Measurements from ENCODE around the gene OGDH.
A peak's percentile ranks its signal among the peaks of the same experiment; 100 is the strongest.

Gene OGDH

GRCh38 chr7:44637788-44638594 is 31.6 kb downstream of the OGDH start:
- TF ChIP-seq, protein P1, sequence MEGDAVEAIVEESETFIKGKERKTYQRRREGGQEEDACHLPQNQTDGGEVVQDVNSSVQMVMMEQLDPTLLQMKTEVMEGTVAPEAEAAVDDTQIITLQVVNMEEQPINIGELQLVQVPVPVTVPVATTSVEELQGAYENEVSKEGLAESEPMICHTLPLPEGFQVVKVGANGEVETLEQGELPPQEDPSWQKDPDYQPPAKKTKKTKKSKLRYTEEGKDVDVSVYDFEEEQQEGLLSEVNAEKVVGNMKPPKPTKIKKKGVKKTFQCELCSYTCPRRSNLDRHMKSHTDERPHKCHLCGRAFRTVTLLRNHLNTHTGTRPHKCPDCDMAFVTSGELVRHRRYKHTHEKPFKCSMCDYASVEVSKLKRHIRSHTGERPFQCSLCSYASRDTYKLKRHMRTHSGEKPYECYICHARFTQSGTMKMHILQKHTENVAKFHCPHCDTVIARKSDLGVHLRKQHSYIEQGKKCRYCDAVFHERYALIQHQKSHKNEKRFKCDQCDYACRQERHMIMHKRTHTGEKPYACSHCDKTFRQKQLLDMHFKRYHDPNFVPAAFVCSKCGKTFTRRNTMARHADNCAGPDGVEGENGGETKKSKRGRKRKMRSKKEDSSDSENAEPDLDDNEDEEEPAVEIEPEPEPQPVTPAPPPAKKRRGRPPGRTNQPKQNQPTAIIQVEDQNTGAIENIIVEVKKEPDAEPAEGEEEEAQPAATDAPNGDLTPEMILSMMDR (IDR thresholded peaks at IDR 0.05; ENCODE audit: low read depth, low read length): no peak
- no peaks in the 10 kb centered on the region for H3K27me3 ChIP-seq
- no peak overlapping the region for H3K4me3 ChIP-seq (ENCODE audit: low read depth, low read length)
- DNase-seq: no peak
- H3K4me1 ChIP-seq: peaks cover 23% of the 10 kb centered on the region
- H3K9me3 ChIP-seq: no peaks in the 10 kb centered on the region
- H3K36me3 ChIP-seq: peaks cover 4% of the 10 kb centered on the region

DNA sequence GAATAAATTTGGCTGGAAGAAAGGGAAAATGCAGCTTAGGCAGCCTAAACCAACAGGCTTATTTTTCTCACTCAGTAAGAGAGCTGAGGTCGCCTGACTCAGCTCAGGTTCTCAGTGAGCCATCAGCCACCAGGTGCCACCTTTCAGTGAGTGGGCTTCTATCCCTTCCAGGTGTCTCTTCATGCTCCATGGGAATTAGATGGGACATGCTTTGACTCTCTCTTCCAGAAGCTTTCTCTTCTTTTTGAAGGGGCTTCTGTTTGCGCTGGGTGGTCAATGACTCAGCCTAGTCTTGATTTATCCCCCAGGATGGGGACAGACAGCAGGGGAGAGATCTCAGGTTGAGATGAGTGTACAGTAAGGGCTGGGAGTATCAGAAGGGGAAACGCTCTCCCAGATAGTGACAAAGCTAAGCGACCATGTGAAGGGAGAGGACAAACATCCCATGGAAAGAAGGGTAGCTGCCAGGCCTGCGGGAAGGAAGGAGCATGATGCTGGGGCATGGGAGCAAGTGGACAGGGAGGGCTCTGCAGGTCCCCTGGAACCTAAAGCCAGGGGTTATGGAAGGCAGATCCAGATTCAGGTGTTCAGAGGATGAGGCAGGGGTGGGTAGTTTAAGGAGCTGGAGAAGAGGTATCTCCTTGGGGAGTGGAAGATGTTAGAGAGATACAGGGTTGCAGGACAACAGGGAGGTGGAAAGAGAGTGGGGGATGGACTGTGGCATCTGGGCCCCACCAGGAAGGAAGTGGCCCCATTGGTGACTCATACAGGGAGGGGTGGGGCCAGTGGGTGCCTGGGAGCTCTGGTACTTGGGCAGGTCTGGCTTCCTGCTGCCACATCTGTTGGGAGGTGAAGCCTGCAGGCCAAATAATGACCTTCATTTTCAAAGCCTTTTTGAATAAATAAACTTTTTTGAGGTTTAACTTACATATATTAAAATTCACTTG is 32.5 kb downstream of the OGDH start:
- H3K9me3 ChIP-seq: no peaks in the 10 kb centered on the region
- peaks cover 23% of the 10 kb centered on the region for H3K4me1 ChIP-seq
- TF ChIP-seq, protein P1 (IDR thresholded peaks at IDR 0.05; ENCODE audit: low read depth, low read length): no peak
- peaks cover 4% of the 10 kb centered on the region for H3K36me3 ChIP-seq
- DNase-seq: peak; percentile 81
- H3K4me3 ChIP-seq (ENCODE audit: low read depth, low read length): no peak overlapping the region
- no peaks in the 10 kb centered on the region for H3K27me3 ChIP-seq

DNA sequence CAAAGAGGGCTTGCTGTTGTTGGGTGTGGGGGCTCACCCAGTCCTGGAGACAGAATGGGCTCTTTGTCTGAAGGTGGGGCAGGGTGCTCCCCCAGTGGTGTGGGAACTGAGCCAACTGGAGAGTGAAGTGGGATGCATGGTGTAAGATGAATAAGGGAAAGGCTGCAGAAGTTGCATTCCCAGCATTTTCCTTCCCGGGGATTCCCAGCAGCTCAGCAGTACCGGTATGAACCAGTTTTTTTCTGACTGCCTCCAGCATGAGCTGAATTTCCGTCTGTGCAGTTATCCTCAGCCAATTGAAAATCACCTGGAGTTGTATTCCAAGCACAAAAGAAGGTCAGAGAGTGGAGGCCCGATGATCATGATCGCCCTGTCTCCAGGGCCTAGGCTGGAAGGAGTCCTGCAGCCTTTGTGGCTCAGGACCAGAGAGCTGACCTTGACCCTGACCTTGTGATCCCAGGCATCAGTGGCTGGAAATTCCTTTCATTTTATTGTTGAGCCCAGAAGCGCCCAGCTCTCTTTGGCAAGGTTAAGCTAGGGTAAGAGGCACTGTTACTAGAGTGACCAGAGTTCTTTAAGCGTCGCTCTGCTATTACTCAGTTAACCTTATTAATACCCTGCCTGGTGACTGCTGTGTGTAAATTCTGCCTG is 33.4 kb downstream of the OGDH start:
- TF ChIP-seq, protein P1 (IDR thresholded peaks at IDR 0.05; ENCODE audit: low read depth, low read length): no peak
- Histone ChIP-seq H3K4me1 (peaks cover 23% of the 10 kb centered on the region), H3K9me3 (no peaks in the 10 kb centered on the region), H3K27me3 (no peaks in the 10 kb centered on the region), H3K36me3 (peaks cover 4% of the 10 kb centered on the region), H3K4me3 (ENCODE audit: low read depth, low read length) (no peak overlapping the region)
- peak; percentile 11 for DNase-seq

DNA sequence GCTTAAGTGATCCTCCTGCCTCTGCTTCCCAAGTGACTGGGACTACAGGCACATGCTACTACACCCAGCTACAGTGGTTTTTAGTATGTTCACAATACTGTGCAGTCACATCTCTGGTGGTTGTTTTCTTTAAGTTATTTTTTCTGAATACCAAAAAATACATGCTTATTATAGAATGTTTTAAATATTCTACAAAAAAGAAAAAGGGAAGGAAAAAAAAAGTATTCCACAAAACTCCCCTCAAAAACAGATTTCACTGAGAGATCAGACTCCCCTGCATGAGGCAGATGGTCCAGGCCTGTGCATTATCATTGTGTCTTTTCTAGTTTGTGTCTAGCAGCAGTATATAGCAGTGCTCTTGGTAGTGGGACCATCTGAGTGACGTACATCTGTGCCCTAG is 36.8 kb downstream of the OGDH start:
- TF ChIP-seq, protein P1 (IDR thresholded peaks at IDR 0.05; ENCODE audit: low read depth, low read length): no peak
- no peaks in the 10 kb centered on the region for H3K27me3 ChIP-seq
- no peaks in the 10 kb centered on the region for H3K9me3 ChIP-seq
- H3K36me3 ChIP-seq: peaks cover 4% of the 10 kb centered on the region
- no peak for DNase-seq
- H3K4me1 ChIP-seq: peaks cover 22% of the 10 kb centered on the region
- H3K4me3 ChIP-seq (ENCODE audit: low read depth, low read length): no peak overlapping the region

DNA sequence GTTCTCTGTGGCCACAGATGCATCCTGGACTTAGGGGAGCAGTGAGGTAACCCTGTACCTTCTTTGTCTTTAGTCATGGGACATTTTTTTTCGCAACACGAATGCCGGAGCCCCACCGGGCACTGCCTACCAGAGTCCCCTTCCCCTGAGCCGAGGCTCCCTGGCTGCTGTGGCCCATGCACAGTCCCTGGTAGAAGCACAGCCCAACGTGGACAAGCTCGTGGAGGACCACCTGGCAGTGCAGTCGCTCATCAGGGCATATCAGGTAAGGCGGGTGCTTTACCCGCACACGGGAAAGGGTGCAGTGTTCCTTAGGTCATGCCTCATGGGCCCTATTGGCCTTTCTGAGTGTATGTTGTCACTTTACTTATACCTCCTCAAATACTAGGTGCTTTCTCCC is 38.8 kb downstream of the OGDH start:
- H3K27me3 ChIP-seq: no peaks in the 10 kb centered on the region
- no peak for DNase-seq
- no peak overlapping the region for H3K4me3 ChIP-seq (ENCODE audit: low read depth, low read length)
- peaks cover 12% of the 10 kb centered on the region for H3K36me3 ChIP-seq
- H3K4me1 ChIP-seq: peaks cover 3% of the 10 kb centered on the region
- no peaks in the 10 kb centered on the region for H3K9me3 ChIP-seq
- TF ChIP-seq, protein P1 (IDR thresholded peaks at IDR 0.05; ENCODE audit: low read depth, low read length): no peak

Measured in BE2C (cell line).